Measurements from ENCODE around the gene GNG7. TPM values are rescaled to one million over a fixed set of nuclear protein-coding genes. Genes with fewer than 3 reads are reported as not detected.
"Not testable (repeated sequence)": the region's sequence is repeated elsewhere in the genome, so short reads cannot be mapped to it uniquely, and the experiment has no call there.

Gene GNG7
- total RNA-seq, 1 experiment from 2014 or later, result 1.1 TPM

GRCh38 chr19:2523630-2524311 is 178.7 kb downstream of the GNG7 start:
- Histone ChIP-seq H3F3A (ENCODE audit: low read length, unreplicated experiment) (no peaks in the 10 kb centered on the region), H4K20me1 (ENCODE audit: low read length) (no peaks in the 10 kb centered on the region), H3K27ac (ENCODE audit: low read length) (no peak overlapping the region), H3K36me3 (ENCODE audit: low read depth, low read length) (no peaks in the 10 kb centered on the region), H3K9me2 (replicated peaks; ENCODE audit: low read length) (no peaks in the 10 kb centered on the region), H3K4me3 (ENCODE audit: low read length) (no peak overlapping the region), H3K9me3 (ENCODE audit: low read length) (no peaks in the 10 kb centered on the region), H3K4me1 (ENCODE audit: insufficient read depth, low read length) (peaks cover 17% of the 10 kb centered on the region), H2AFZ (ENCODE audit: low read length) (no peak overlapping the region), H3K79me2 (ENCODE audit: low read length) (no peaks in the 10 kb centered on the region), H3K4me2 (ENCODE audit: low read length) (no peak overlapping the region), H3K27me3 (ENCODE audit: low read length) (no peaks in the 10 kb centered on the region), H3K9ac (ENCODE audit: low read length) (no peak overlapping the region)
- DNase-seq, result no peak
- ATAC-seq, result no peak
- TF ChIP-seq CTCF (conservative IDR thresholded peaks at IDR 0.05; ENCODE audit: low read depth, low read length) (no peak), EZH2 (IDR thresholded peaks at IDR 0.05; ENCODE audit: low read length, unreplicated experiment) (no peak), EZH2phosphoT487 (IDR thresholded peaks at IDR 0.05; ENCODE audit: borderline replicate concordance, low read length) (no peak)
- ChIA-PET POLR2A (ENCODE audit: unreplicated experiment) (no interaction called here), CTCF (no interaction called here)
- intact Hi-C loops (cut with micrococcal nuclease), result loop anchor here (2.0 kb wide), 1 partner anchor 19 kb away; no protein-coding TSS in a partner anchor
- no TSS peak for BruUV-seq (replicated peaks)

- POLR2A ChIA-PET (ENCODE audit: unreplicated experiment), result no interaction called here
- no peak overlapping the region for H3K9ac ChIP-seq (ENCODE audit: low read length)
These were observed 183.0 kb downstream of the GNG7 start for GRCh38 chr19:2519482-2519881.

GRCh38 chr19:2518856-2519255 is 183.6 kb downstream of the GNG7 start:
- H3K27me3 ChIP-seq (ENCODE audit: low read length); BruUV-seq (replicated peaks); H3K27ac ChIP-seq (ENCODE audit: low read length); H3K9me2 ChIP-seq (replicated peaks; ENCODE audit: low read length); DNase-seq; H3K4me2 ChIP-seq (ENCODE audit: low read length); H3K9me3 ChIP-seq (ENCODE audit: low read length); H2AFZ ChIP-seq (ENCODE audit: low read length); H3K36me3 ChIP-seq (ENCODE audit: low read depth, low read length); H3K4me1 ChIP-seq (ENCODE audit: insufficient read depth, low read length); H3F3A ChIP-seq (ENCODE audit: low read length, unreplicated experiment); H4K20me1 ChIP-seq (ENCODE audit: low read length); H3K4me3 ChIP-seq (ENCODE audit: low read length); intact Hi-C loops (cut with micrococcal nuclease); ATAC-seq; H3K79me2 ChIP-seq (ENCODE audit: low read length); H3K9ac ChIP-seq (ENCODE audit: low read length): not testable (repeated sequence)
- POLR2A ChIA-PET (ENCODE audit: unreplicated experiment), result interaction anchor here (0.5 to 0.7 kb wide), 2 partner anchors 15 to 34 kb away, joined by 6 to 26 read pairs; no protein-coding TSS in a partner anchor
- CTCF ChIA-PET, result interaction anchor here (0.7 kb wide), 1 partner anchor 34 kb away, joined by 6 read pairs; no protein-coding TSS in a partner anchor

More at GRCh38 chr19:2519482-2519881, 183.0 kb downstream of the GNG7 start:
- no peak for TF ChIP-seq EZH2 (IDR thresholded peaks at IDR 0.05; ENCODE audit: low read length, unreplicated experiment)
- TF ChIP-seq CTCF (conservative IDR thresholded peaks at IDR 0.05; ENCODE audit: low read depth, low read length), result no peak
- TF ChIP-seq EZH2phosphoT487 (IDR thresholded peaks at IDR 0.05; ENCODE audit: borderline replicate concordance, low read length), result no peak
- Histone ChIP-seq H3K4me3 (ENCODE audit: low read length) (no peak overlapping the region), H3F3A (ENCODE audit: low read length, unreplicated experiment) (no peaks in the 10 kb centered on the region), H3K27me3 (ENCODE audit: low read length) (no peaks in the 10 kb centered on the region), H3K36me3 (ENCODE audit: low read depth, low read length) (no peaks in the 10 kb centered on the region), H3K9me3 (ENCODE audit: low read length) (no peaks in the 10 kb centered on the region), H3K4me2 (ENCODE audit: low read length) (no peak overlapping the region), H3K9me2 (replicated peaks; ENCODE audit: low read length) (no peaks in the 10 kb centered on the region), H3K4me1 (ENCODE audit: insufficient read depth, low read length) (peaks cover 4% of the 10 kb centered on the region), H3K27ac (ENCODE audit: low read length) (no peak overlapping the region), H3K79me2 (ENCODE audit: low read length) (no peaks in the 10 kb centered on the region), H4K20me1 (ENCODE audit: low read length) (no peaks in the 10 kb centered on the region), H2AFZ (ENCODE audit: low read length) (no peak overlapping the region)
- CTCF ChIA-PET, result interaction anchor here (0.7 kb wide), 1 partner anchor 33 kb away, joined by 6 read pairs; no protein-coding TSS in a partner anchor
- ATAC-seq, result no peak
- DNase-seq, result no peak
- BruUV-seq (replicated peaks), result no TSS peak
- intact Hi-C loops (cut with micrococcal nuclease), result no loop called here
